OCI-LY7 (cell line): ENCODE results near the gene CREB5. TPM values are rescaled to one million over a fixed set of nuclear protein-coding genes. Genes with fewer than 3 reads are reported as not detected.

ENCODE experiments used
- BruUV-seq: library from RNA; stranded (reverse); fragments of 400-500 nt; replicated peaks from 2 replicates; lab custom pipeline; 2021; lab: Mats Ljungman, UMichigan
- CTCF ChIA-PET: fragments of 300-600 bp; sonication (Branson Sonifier 250); formaldehyde crosslinking; loops from one replicate; lab custom pipeline; 2022; ENCODE audit warnings: antibody characterized with exemption; ENCODE audit not compliant: unreplicated experiment; lab: Charles Lee
- POLR2A ChIA-PET: fragments of 300-600 bp; sonication (Branson Sonifier 250); formaldehyde crosslinking; loops from one replicate; lab custom pipeline; 2022; ENCODE audit warnings: antibody characterized with exemption; lab: Charles Lee
- DNase-seq: peaks from one replicate; pipeline ENCODE4 v3.0.0-alpha.2; 2015; ENCODE audit warnings: low spot score
- H2AFZ ChIP-seq: fragments of 200-600 bp; sonication (generic), shearing (Covaris generic); 2 replicates; pipeline ENCODE4 v1.6.1; 2014; ENCODE audit warnings: mild to moderate bottlenecking, antibody characterized with exemption, low read length, moderate library complexity
- H3K27ac ChIP-seq: fragments of 200-600 bp; sonication (generic); 2 replicates; pipeline ENCODE4 v1.5.1; 2014; ENCODE audit warnings: mixed run types, low read depth, mild to moderate bottlenecking, moderate library complexity, low read length, inconsistent platforms; ENCODE audit not compliant: poor library complexity, severe bottlenecking
- H3K36me3 ChIP-seq: fragments of 200-600 bp; sonication (generic); 2 replicates; pipeline ENCODE4 v1.6.1; 2014; ENCODE audit warnings: mild to moderate bottlenecking, antibody characterized with exemption, low read length, moderate library complexity, mixed read lengths; ENCODE audit not compliant: insufficient read depth
- H3K4me1 ChIP-seq: fragments of 200-600 bp; sonication (generic); 2 replicates; pipeline ENCODE4 v1.5.1; 2014; ENCODE audit warnings: mild to moderate bottlenecking, low read length; ENCODE audit not compliant: insufficient read depth, poor library complexity, severe bottlenecking
- H3K4me2 ChIP-seq: fragments of 200-600 bp; sonication (generic); 2 replicates; pipeline ENCODE4 v1.6.1; 2014; ENCODE audit warnings: mild to moderate bottlenecking, low read length
- H3K4me3 ChIP-seq: fragments of 200-600 bp; sonication (generic); 2 replicates; pipeline ENCODE4 v1.5.1; 2014; ENCODE audit warnings: mild to moderate bottlenecking, low read depth, low read length; ENCODE audit not compliant: poor library complexity, severe bottlenecking
- H3K79me2 ChIP-seq: fragments of 200-600 bp; sonication (generic); 2 replicates; pipeline ENCODE4 v1.6.1; 2016; ENCODE audit warnings: low read depth, mild to moderate bottlenecking, low read length, moderate library complexity, mixed read lengths; ENCODE audit not compliant: insufficient read depth
- H3K9me2 ChIP-seq: fragments of 200-600 bp; sonication (generic); 2 replicates; pipeline ENCODE4 v1.6.1; 2016; ENCODE audit warnings: mild to moderate bottlenecking, low read length, mixed read lengths; ENCODE audit not compliant: insufficient read depth
- H3K9me3 ChIP-seq: fragments of 200-600 bp; sonication (generic); 2 replicates; pipeline ENCODE4 v1.6.1; 2014; ENCODE audit warnings: mild to moderate bottlenecking, mixed run types, low read length, mixed read lengths
- H4K20me1 ChIP-seq: fragments of 200-600 bp; sonication (generic); 2 replicates; pipeline ENCODE4 v1.6.1; 2014; ENCODE audit warnings: mild to moderate bottlenecking, antibody characterized with exemption, low read length, moderate library complexity, mixed read lengths; ENCODE audit not compliant: insufficient read depth
- EZH2phosphoT487 ChIP-seq: fragments of 200-600 bp; sonication (generic); IDR thresholded peaks from 2 replicates; pipeline ENCODE4 v1.6.1; 2018; ENCODE audit warnings: low read depth, borderline replicate concordance, mild to moderate bottlenecking, mixed run types, antibody characterized with exemption, low read length, moderate library complexity, mixed read lengths
- intact Hi-C: fragments of 100-400 bp; cut with micrococcal nuclease; formaldehyde crosslinking; loops from one replicate; pipeline ENCODE4 v1.10.0; 2022; ENCODE audit not compliant: unreplicated experiment
- total RNA-seq, 2 experiments: library from RNA; depleted of rRNA in 1 of 2; stranded (reverse); fragments of >200 nt in 1 of 2; shearing (Covaris generic) in 1 of 2; gene quantifications; 2 replicates each; pipeline ENCODE4 v1.2.3, GENCODE V29; 2014 to 2022
- TF ChIP-seq, protein P1 (sequence below): fragments of 200-600 bp; sonication (generic); conservative IDR thresholded peaks from 2 replicates; pipeline ENCODE4 v1.5.1; 2014; ENCODE audit warnings: mild to moderate bottlenecking, antibody characterized with exemption, low read length, moderate library complexity, mixed read lengths

CREB5 gene
- total RNA-seq, 2 experiments from 2014 or later: 2.0 to 13.3 TPM

DNA sequence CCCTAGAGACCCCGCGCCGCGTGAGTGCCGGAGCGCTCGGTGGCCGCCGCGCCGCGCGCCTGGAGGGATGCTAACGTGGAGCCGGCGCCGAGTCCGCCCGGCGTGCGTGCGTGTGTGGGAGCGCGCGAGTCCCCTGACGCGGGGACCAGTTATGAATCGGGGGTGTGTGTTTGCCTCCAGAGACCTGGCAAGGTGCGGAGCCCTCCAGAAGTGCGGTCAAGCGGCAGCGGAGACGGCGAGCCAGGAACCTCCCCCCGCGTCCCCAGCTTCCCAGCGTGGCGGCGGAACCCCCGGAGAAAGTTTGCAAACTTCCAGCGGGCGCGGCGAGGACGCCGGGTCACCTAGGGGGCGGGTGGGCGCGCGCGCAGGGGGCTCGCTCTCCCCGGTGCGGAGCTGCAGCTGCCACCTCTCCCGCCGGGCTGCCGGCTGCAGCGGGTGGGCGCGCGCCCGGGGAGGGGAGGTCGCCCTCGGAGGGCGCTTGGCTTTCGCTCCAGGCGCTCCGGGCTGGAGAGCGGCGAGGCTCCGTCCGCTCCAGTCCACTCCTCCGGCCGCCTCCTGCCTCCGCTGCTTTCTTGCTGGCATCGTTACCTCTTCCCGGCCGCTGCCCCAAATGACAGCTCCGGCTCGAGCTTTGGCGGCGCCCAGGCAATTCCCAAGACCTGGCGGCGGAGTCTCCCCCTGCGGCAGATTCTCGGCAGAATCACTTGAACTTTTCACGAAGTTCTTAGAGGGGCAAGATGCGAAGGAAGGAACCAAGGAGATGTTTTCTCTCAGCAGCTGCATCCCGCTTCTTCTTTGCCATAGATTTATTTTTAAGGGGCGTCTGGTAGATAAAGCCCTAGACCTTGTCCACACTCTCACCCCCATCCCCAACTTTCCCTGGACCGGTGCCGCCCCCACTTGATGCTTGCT is 2.3 kb upstream of the CREB5 start:
- Histone ChIP-seq H2AFZ (no peak overlapping the region; the same call in 1 of the 2 replicates), H3K4me3 (peak overlapping the region; percentile 48)
- no TSS peak for BruUV-seq

DNA sequence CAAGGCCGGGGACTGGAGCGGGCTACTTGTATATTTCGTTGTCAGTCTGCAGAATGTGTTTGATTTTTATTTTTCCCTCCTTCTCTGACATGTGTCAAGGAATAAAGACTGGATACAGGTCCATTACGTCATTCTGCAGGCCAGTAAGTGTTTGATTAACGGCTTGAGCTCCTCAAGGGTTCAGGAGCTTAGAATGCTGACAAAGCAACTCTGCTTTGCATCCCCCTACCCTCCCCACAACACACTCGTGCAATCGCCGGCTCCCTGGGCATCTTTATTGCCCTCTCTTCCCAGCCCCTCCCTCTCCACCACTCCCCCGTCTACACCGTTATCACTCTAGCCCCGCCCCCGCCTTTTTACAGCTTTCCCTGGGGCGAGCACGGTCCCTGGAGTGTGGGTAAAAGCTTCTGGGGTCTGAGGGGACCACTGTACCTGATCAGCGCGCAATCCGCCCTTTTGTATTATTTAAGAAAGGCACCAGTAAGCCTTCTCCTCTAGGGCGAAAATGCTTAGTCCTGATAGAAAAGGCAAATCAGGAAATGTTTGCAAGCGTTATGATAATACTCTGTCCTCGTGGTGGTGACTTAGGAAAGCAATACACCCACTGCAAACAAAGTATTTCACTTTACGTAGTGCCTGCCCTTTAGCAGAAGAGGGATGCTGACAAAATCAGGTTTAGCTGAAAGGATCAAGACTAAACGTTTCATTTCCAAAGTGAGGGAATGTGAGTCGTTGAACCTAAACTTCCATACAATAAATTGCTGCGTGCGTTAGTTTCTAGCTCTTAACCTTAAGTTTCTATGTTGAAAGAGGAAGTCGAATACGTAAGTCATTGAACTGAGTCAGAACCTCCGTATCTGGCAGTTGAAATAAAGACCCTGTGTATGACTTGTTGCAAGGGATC is 1.4 kb upstream of the CREB5 start:
- POLR2A ChIA-PET: interaction anchor here (0.7 kb wide), 1 partner anchor 255 kb away, joined by 3 read pairs; no protein-coding TSS in a partner anchor
- Histone ChIP-seq H3K4me3 (no peak overlapping the region), H3K9me2 (no peaks in the 10 kb centered on the region), H3K36me3 (no peaks in the 10 kb centered on the region), H3K4me1 (peaks cover 5% of the 10 kb centered on the region), H3K27ac (no peak overlapping the region), H4K20me1 (no peaks in the 10 kb centered on the region), H3K9me3 (no peaks in the 10 kb centered on the region), H2AFZ (no peak overlapping the region), H3K4me2 (peak overlapping the region; percentile 81; the same call in 1 of the 2 replicates), H3K79me2 (no peaks in the 10 kb centered on the region)
- intact Hi-C loops: no loop called here
- DNase-seq: no peak
- BruUV-seq: no TSS peak
- TF ChIP-seq, protein P1, sequence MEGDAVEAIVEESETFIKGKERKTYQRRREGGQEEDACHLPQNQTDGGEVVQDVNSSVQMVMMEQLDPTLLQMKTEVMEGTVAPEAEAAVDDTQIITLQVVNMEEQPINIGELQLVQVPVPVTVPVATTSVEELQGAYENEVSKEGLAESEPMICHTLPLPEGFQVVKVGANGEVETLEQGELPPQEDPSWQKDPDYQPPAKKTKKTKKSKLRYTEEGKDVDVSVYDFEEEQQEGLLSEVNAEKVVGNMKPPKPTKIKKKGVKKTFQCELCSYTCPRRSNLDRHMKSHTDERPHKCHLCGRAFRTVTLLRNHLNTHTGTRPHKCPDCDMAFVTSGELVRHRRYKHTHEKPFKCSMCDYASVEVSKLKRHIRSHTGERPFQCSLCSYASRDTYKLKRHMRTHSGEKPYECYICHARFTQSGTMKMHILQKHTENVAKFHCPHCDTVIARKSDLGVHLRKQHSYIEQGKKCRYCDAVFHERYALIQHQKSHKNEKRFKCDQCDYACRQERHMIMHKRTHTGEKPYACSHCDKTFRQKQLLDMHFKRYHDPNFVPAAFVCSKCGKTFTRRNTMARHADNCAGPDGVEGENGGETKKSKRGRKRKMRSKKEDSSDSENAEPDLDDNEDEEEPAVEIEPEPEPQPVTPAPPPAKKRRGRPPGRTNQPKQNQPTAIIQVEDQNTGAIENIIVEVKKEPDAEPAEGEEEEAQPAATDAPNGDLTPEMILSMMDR: no peak
- no peak for TF ChIP-seq EZH2phosphoT487
- CTCF ChIA-PET: interaction anchor here (0.7 kb wide), 1 partner anchor 39 kb away, joined by 4 read pairs; no protein-coding TSS in a partner anchor

More for the DNA sequence above, 2.3 kb upstream of the CREB5 start:
- DNase-seq: no peak
- Histone ChIP-seq H3K9me2 (no peaks in the 10 kb centered on the region), H4K20me1 (no peaks in the 10 kb centered on the region), H3K4me2 (peak overlapping the region; percentile 81), H3K27ac (no peak overlapping the region), H3K9me3 (no peaks in the 10 kb centered on the region), H3K36me3 (no peaks in the 10 kb centered on the region), H3K4me1 (peaks cover 5% of the 10 kb centered on the region), H3K79me2 (no peaks in the 10 kb centered on the region)
- POLR2A ChIA-PET: interaction anchor here (0.6 to 0.7 kb wide), 2 partner anchors 256 to 647 kb away, joined by 3 read pairs; no protein-coding TSS in a partner anchor
- intact Hi-C loops: no loop called here
- CTCF ChIA-PET: no interaction called here
- TF ChIP-seq, protein P1: no peak
- 0 out of 2 replicates have a peak, but pooled peaks have one; percentile 3 for TF ChIP-seq EZH2phosphoT487
